GM10248 (cell line): ENCODE measurements around the gene PRIMA1.

ENCODE experiments used
- CTCF ChIA-PET: fragments of 300-600 bp; sonication (Branson Sonifier 250); formaldehyde crosslinking; extraction: SDS; loops from one replicate; lab custom pipeline; 2021; ENCODE audit warnings: antibody characterized with exemption; lab: Yijun Ruan, JAX
- POLR2A ChIA-PET: fragments of 350-650 bp; sonication (Branson Sonifier 250); formaldehyde crosslinking; extraction: SDS; loops from one replicate; lab custom pipeline; 2020; ENCODE audit warnings: antibody characterized with exemption; lab: Yijun Ruan, JAX
- DNase-seq: peaks from one replicate; pipeline ENCODE4 v3.0.0; 2012; ENCODE audit errors: extremely low spot score
- TF ChIP-seq, protein P1 (sequence below): IDR thresholded peaks from 2 replicates; pipeline ENCODE4 v1.5.1; 2012; ENCODE audit warnings: mild to moderate bottlenecking, low read depth; ENCODE audit errors: extremely low read depth, missing control alignments, control extremely low read depth

PRIMA1 gene

DNA sequence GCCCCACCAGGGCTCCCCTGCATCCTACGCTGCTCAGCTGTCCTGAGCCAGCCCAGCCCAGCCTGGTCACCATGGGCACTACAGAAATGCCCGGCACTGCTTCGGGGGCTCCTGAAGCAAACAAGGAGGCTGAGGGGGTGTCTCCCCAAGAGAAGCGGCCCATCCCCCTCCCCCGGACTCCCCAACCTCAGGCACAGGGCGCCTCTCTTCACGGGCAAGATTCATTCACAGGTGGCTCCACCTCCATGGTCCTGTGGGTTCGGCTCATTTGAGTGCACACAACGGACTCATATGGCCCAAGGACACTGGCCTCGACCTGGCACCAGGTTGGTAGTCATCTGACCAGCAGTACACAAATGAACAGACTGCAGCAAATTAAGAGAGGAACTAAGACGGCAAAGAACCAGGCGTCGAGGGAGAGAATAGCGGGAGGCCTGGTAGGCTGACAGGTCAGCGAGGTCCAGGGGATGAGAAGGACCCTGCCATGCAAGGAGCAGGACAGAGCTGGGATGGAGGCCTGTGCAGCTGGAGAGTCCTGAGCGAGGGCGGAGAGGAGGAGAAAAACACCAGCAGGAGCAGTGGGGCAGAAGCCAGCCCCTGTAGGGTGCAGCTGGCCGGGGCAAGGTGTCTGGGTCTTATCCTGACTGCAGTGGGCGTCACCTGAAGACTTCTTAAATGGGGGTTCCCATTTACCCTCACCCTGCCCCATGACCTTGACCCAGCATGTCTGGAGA, 60.2 kb downstream of the PRIMA1 start:
- ChIA-PET POLR2A (no interaction called here), CTCF (no interaction called here)
- no peak for DNase-seq
- TF ChIP-seq, protein P1, sequence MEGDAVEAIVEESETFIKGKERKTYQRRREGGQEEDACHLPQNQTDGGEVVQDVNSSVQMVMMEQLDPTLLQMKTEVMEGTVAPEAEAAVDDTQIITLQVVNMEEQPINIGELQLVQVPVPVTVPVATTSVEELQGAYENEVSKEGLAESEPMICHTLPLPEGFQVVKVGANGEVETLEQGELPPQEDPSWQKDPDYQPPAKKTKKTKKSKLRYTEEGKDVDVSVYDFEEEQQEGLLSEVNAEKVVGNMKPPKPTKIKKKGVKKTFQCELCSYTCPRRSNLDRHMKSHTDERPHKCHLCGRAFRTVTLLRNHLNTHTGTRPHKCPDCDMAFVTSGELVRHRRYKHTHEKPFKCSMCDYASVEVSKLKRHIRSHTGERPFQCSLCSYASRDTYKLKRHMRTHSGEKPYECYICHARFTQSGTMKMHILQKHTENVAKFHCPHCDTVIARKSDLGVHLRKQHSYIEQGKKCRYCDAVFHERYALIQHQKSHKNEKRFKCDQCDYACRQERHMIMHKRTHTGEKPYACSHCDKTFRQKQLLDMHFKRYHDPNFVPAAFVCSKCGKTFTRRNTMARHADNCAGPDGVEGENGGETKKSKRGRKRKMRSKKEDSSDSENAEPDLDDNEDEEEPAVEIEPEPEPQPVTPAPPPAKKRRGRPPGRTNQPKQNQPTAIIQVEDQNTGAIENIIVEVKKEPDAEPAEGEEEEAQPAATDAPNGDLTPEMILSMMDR, result no peak

DNA sequence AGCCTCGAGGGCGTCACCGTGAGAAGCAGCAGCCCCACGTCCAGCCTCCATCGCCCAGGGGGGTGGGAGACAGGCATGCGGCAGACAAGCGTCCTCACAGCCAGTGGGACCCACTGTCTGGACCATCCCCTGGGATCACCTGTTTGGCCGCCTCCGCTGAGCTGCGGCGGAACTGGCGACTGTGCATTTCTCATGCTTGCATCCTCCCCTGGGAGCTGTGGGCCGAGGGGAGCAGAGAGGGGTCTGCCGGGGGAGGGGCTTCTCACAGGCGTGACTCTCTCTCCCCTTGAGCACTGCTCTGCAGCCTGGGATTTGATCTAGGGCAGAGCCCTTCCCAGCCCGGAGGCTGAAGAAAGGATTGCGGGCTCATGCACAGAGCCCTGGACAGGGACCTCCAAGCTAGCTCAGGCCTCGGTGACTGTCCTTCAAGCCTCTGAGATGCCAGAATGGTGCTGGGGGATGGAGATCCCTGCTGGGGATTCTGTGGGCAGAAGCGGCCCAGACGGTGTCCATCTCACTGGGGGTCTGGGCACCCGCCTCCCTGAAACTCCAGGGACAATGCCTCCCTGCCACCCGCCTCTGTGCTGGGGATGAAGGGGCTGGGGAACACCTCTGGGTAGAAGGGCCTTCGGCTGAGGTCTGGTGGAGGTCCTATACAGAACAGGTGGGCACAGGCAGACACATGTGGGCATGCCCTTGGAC, 61.1 kb downstream of the PRIMA1 start:
- TF ChIP-seq, protein P1, result no peak
- ChIA-PET POLR2A (no interaction called here), CTCF (no interaction called here)
- DNase-seq, result no peak

DNA sequence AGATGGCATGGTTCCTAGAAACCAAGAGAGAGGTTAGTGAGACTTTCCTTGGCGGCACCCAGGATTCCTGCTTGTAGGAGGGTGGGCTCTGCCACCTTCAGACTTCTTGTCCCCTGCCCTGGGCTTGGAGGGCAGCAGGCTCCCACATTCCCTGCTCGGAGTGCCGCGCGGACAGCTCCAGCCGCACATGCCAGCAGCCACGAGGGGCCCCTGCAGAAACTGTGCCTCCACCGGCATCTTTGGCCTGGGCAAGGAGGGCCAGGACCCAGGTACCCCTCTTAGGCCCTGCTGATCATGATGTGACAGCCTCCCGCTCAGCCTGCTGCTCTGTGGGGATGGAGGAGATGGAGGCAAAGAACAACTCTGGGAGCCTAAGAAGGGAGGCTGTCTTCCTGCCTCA, 62.3 kb downstream of the PRIMA1 start:
- ChIA-PET CTCF (interaction anchor here (1.4 kb wide), 1 partner anchor 71 kb away, joined by 3 read pairs; no protein-coding TSS in a partner anchor), POLR2A (no interaction called here)
- DNase-seq, result no peak
- TF ChIP-seq, protein P1, result no peak

DNA sequence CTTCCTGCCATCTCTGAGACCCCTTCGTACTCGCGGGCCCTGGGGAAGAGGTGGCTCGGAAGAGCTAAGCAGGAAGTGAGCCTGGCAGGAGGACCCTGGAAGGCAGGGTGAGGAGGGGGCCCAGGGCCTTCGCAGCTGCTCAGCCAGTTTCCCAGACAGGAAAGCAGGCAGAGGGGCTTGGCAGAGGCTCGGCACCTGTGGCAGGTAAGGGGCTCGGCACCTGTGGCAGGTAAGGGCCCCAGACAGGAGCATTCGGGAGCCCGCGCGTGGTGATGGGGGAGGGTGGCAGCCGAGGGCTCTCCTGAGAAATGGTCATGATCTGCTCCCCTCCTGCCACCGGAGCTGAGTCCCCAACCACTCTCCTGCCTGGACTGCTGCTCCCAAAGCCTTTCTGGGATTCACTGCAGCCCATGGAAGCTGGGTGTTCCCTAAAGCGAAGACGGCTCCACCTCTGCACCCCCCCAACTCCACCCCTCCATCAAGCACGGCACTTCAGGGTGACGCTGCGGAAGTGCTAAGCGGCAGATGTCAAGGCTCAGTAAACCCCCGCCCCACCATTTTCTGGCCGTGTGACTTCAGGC, 63.2 kb downstream of the PRIMA1 start:
- ChIA-PET CTCF (interaction anchor here (1.0 to 1.4 kb wide), 2 partner anchors 24 to 70 kb away, joined by 3 read pairs; no protein-coding TSS in a partner anchor), POLR2A (no interaction called here)
- TF ChIP-seq, protein P1, result no peak
- no peak for DNase-seq

DNA sequence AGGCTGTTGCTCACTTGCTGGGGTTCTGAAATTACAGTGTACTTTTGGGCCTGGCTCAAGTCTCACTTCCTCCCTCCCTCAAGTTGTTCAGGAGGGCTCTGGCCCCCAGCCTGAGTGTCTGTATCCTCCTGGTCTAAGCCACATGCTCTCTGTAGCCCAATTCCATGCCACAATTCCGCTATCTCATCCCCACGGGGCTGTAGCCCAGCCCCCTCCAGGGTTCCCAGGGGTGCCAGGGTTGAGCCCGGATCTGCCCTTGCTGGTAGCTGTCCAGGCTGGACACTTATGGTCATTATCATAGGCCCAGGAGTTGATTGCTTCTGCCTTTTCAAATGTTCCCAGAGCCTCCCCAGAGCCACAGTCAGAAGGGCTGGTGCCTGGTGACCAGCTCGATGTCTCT, 65.3 kb downstream of the PRIMA1 start:
- POLR2A ChIA-PET, result no interaction called here
- CTCF ChIA-PET, result no interaction called here
- TF ChIP-seq, protein P1, result no peak
- DNase-seq, result no peak

DNA sequence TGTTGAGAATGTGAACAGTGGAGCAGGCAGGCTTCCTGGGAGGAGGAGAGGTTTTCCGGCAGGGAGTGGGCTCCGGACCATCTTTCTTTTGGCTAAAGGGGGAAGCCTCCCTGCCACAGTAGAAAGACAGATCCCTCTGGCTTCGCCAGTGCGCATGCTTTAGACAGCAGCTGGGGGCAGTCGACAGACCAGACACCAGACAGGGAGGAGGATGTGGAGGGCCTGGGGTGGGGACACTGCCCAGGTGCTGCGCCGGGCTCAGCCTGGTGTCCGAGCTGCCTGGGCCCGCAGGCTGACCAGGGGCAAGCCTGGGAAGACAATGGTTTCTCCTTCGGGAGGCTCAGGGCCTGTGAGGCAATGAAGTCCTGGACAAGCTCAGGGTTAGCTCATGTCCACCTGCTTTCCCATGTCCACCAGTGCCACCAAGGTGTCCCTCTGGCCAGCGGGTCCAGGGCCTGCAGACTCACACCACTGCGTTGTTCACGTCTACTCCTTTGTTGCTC, 67.3 kb downstream of the PRIMA1 start:
- CTCF ChIA-PET, result no interaction called here
- TF ChIP-seq, protein P1, result no peak

More for the DNA sequence above, 67.3 kb downstream of the PRIMA1 start:
- no peak for DNase-seq
- POLR2A ChIA-PET, result no interaction called here
